DOHH2 (cell line): Measurements from ENCODE around the gene SKOR2.
"Not testable (repeated sequence)": the region's sequence is repeated elsewhere in the genome, so short reads cannot be mapped to it uniquely, and the experiment has no call there.

ENCODE experiments used
- H3F3A ChIP-seq: fragments of 200-600 bp; sonication (generic), shearing (Covaris generic); 2 replicates; pipeline ENCODE4 v1.6.0; 2016; ENCODE audit warnings: antibody characterized with exemption, mild to moderate bottlenecking; ENCODE audit not compliant: control insufficient read depth, insufficient read depth
- H3K27ac ChIP-seq: fragments of 200-600 bp; sonication (generic); 2 replicates; pipeline ENCODE4 v1.5.1; 2014; ENCODE audit warnings: low read depth, mild to moderate bottlenecking, low read length, moderate library complexity
- H3K27me3 ChIP-seq: fragments of 200-600 bp; sonication (generic); 2 replicates; pipeline ENCODE4 v1.6.1; 2014; ENCODE audit warnings: mild to moderate bottlenecking, low read length, mixed read lengths; ENCODE audit not compliant: control insufficient read depth
- H3K36me3 ChIP-seq: fragments of 200-600 bp; sonication (generic); 2 replicates; pipeline ENCODE4 v1.6.1; 2014; ENCODE audit warnings: mild to moderate bottlenecking, low read length, moderate library complexity, mixed read lengths; ENCODE audit not compliant: control insufficient read depth
- H3K4me1 ChIP-seq: fragments of 200-600 bp; sonication (generic); 2 replicates; pipeline ENCODE4 v1.6.1; 2014; ENCODE audit warnings: mild to moderate bottlenecking, low read length, mixed read lengths; ENCODE audit not compliant: control insufficient read depth
- H3K4me2 ChIP-seq: fragments of 200-600 bp; sonication (generic); 2 replicates; pipeline ENCODE4 v1.6.0; 2014; ENCODE audit warnings: mild to moderate bottlenecking, low read length, moderate library complexity
- H3K4me3 ChIP-seq: fragments of 200-600 bp; sonication (generic); 2 replicates; pipeline ENCODE4 v1.5.1; 2014; ENCODE audit warnings: mild to moderate bottlenecking, low read length, mixed read lengths
- H3K79me2 ChIP-seq: fragments of 200-600 bp; sonication (generic); 2 replicates; pipeline ENCODE4 v1.6.1; 2014; ENCODE audit warnings: mild to moderate bottlenecking, low read length, mixed read lengths; ENCODE audit not compliant: control insufficient read depth
- H3K9me2 ChIP-seq: fragments of 200-600 bp; sonication (generic); replicated peaks from 2 replicates; pipeline ENCODE4 v1.6.1; 2014; ENCODE audit warnings: mild to moderate bottlenecking, low read length, mixed read lengths; ENCODE audit not compliant: control insufficient read depth
- H3K9me3 ChIP-seq: fragments of 200-600 bp; sonication (generic); 2 replicates; pipeline ENCODE4 v1.6.1; 2014; ENCODE audit warnings: antibody characterized with exemption, low read length, mixed read lengths; ENCODE audit not compliant: control insufficient read depth, insufficient read depth
- H4K20me1 ChIP-seq: fragments of 200-600 bp; sonication (generic); 2 replicates; pipeline ENCODE4 v1.6.0; 2014; ENCODE audit warnings: low read depth, mild to moderate bottlenecking, antibody characterized with exemption, low read length, moderate library complexity; ENCODE audit not compliant: control insufficient read depth, insufficient read depth
- EZH2phosphoT487 ChIP-seq: fragments of 200-600 bp; sonication (generic); IDR thresholded peaks from 2 replicates; pipeline ENCODE4 v1.6.1; 2017; ENCODE audit warnings: borderline replicate concordance, mild to moderate bottlenecking, antibody characterized with exemption, low read length, moderate library complexity, mixed read lengths
- TF ChIP-seq, protein P1 (sequence below): fragments of 200-600 bp; sonication (generic); IDR thresholded peaks from one replicate; pipeline ENCODE4 v1.5.1; 2014; ENCODE audit warnings: antibody characterized with exemption, mild to moderate bottlenecking, low read depth, low read length; ENCODE audit not compliant: poor library complexity, severe bottlenecking

The SKOR2 gene

GRCh38 chr18:47203626-47204464 is 47.6 kb downstream of the SKOR2 start:
- no peak overlapping the region for H3K4me3 ChIP-seq
- TF ChIP-seq, protein P1, sequence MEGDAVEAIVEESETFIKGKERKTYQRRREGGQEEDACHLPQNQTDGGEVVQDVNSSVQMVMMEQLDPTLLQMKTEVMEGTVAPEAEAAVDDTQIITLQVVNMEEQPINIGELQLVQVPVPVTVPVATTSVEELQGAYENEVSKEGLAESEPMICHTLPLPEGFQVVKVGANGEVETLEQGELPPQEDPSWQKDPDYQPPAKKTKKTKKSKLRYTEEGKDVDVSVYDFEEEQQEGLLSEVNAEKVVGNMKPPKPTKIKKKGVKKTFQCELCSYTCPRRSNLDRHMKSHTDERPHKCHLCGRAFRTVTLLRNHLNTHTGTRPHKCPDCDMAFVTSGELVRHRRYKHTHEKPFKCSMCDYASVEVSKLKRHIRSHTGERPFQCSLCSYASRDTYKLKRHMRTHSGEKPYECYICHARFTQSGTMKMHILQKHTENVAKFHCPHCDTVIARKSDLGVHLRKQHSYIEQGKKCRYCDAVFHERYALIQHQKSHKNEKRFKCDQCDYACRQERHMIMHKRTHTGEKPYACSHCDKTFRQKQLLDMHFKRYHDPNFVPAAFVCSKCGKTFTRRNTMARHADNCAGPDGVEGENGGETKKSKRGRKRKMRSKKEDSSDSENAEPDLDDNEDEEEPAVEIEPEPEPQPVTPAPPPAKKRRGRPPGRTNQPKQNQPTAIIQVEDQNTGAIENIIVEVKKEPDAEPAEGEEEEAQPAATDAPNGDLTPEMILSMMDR = no peak
- no peak for TF ChIP-seq EZH2phosphoT487
- H3F3A ChIP-seq = no peaks in the 10 kb centered on the region

GRCh38 chr18:47195961-47196360 is 55.5 kb downstream of the SKOR2 start:
- not testable (repeated sequence) for H3F3A ChIP-seq, H3K27me3 ChIP-seq, H3K9me3 ChIP-seq, H3K9me2 ChIP-seq, H3K79me2 ChIP-seq, H4K20me1 ChIP-seq, H3K36me3 ChIP-seq, H3K27ac ChIP-seq
- Histone ChIP-seq H3K4me1 (peaks cover 17% of the 10 kb centered on the region), H3K4me2 (peak overlapping the region; percentile 17; the same call in 1 of the 2 replicates), H3K4me3 (0 out of 2 replicates have a peak overlapping the region, but pooled peaks have one; percentile 1)

More at GRCh38 chr18:47203626-47204464, 47.6 kb downstream of the SKOR2 start:
- no peak overlapping the region for H3K27ac ChIP-seq
- no peaks in the 10 kb centered on the region for H4K20me1 ChIP-seq
- no peaks in the 10 kb centered on the region for H3K36me3 ChIP-seq
- H3K4me1 ChIP-seq = no peaks in the 10 kb centered on the region
- H3K79me2 ChIP-seq = no peaks in the 10 kb centered on the region
- H3K9me3 ChIP-seq = no peaks in the 10 kb centered on the region
- H3K4me2 ChIP-seq = no peak overlapping the region
- H3K27me3 ChIP-seq = peaks cover 10% of the 10 kb centered on the region
- H3K9me2 ChIP-seq = no peaks in the 10 kb centered on the region

DNA sequence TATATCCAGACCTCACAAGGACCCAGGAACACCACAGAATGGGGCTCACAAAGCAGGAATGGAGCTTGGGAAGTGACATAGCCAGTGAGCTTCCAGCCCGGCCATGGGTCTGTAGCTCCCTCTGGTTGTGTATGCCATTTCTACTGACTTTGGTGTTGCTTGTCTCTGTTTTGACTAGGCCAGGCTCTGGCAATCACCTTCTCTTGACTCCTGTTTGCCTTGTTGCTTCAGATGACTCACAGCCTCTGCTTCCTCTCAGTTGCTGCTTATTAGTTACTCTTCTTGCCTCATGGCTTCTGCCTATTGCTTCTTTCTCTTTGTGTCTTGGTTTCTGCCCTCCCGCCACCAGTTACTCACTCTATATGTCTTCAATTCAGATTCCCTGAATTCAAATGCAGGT is 59.5 kb downstream of the SKOR2 start:
- TF ChIP-seq, protein P1 = no peak
- no peak for TF ChIP-seq EZH2phosphoT487
- no peak overlapping the region for H3K4me2 ChIP-seq
- peaks cover 7% of the 10 kb centered on the region; the same call in 1 of the 2 replicates for H3K27me3 ChIP-seq
- H3K79me2 ChIP-seq = no peaks in the 10 kb centered on the region
- H3F3A ChIP-seq = no peaks in the 10 kb centered on the region
- no peak overlapping the region for H3K4me3 ChIP-seq
- H3K9me3 ChIP-seq = 0 out of 2 replicates have a peak, but pooled peaks cover 4% of the 10 kb centered on the region
- no peaks in the 10 kb centered on the region for H3K36me3 ChIP-seq
- H3K9me2 ChIP-seq = no peaks in the 10 kb centered on the region
- peaks cover 17% of the 10 kb centered on the region for H3K4me1 ChIP-seq
- H4K20me1 ChIP-seq = no peaks in the 10 kb centered on the region
- H3K27ac ChIP-seq = no peak overlapping the region

DNA sequence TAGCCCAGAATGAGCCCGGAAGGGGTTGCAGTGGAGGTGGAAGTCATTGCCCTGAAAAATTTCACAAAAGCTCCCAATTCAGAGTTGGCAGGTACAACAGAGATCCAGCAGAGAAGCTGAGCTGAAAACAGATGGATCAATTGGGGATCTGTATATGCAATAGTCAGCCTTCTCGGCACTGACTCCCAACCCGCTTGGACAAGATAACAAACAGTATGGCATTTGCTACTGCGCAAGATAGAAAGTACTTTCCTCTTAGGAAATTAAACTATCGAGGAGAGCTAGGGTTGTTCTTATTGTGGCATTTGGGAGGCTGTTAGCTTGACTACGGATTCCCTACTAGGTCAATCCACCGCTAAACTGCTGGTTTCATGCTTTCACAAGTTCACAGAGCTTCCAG is 63.7 kb downstream of the SKOR2 start:
- Histone ChIP-seq H3K79me2 (no peaks in the 10 kb centered on the region), H3K9me3 (peaks cover 27% of the 10 kb centered on the region), H3K27me3 (peaks cover 7% of the 10 kb centered on the region; the same call in 1 of the 2 replicates), H3K4me1 (no peaks in the 10 kb centered on the region), H3K4me3 (no peak overlapping the region), H3K4me2 (no peak overlapping the region), H3K36me3 (no peaks in the 10 kb centered on the region), H4K20me1 (no peaks in the 10 kb centered on the region), H3F3A (no peaks in the 10 kb centered on the region), H3K9me2 (no peaks in the 10 kb centered on the region), H3K27ac (no peak overlapping the region)
- no peak for TF ChIP-seq EZH2phosphoT487
- TF ChIP-seq, protein P1 = no peak
